Left colon (tissue), 2 donors: Measurements from ENCODE around the gene FAM153A. TPM values are rescaled to one million over a fixed set of nuclear protein-coding genes. Genes with fewer than 3 reads are reported as not detected.
"Not testable (repeated sequence)": the region's sequence is repeated elsewhere in the genome, so short reads cannot be mapped to it uniquely, and the experiment has no call there.

Source experiments
- ATAC-seq: fragments of 200-7000 bp; cut with Tn5 transposase; one replicate; pipeline ENCODE4 v1.9.1; 2020; ENCODE audit warnings: mild to moderate bottlenecking, moderate library complexity
- DNase-seq, 2 donors: peaks; one replicate each; pipeline ENCODE4 v3.0.0-alpha.2; 2020
- intact Hi-C, 2 donors: fragments of 100-400 bp; cut with DNase I in 1 of 2; cut with micrococcal nuclease in 1 of 2; formaldehyde crosslinking; loops; one replicate each; pipeline versions ENCODE4 v1.11.2 to v1.14.0; 2022; cut with DNase I, micrococcal nuclease
- total RNA-seq, 2 donors: library from RNA; stranded (reverse); fragmentation: NEBNext Ultra II Directional; extraction: Animal tissue kit (Norgen Biotek cat#: 25700); gene quantifications; one replicate each; pipeline ENCODE4 v1.2.1, GENCODE V29; 2021
- donor health status: DM: no; HTN: no; CAD: no.
- donor health status: DM: yes; HTN: yes; CAD: no.

FAM153A gene
- total RNA-seq, 2 donors from 2014 or later: 8.5 TPM; not detected in 1

GRCh38 chr5:177763737-177764508 is 18.8 kb downstream of the FAM153A start:
- DNase-seq (peak in 1 of 2 donors; percentile 50), ATAC-seq (peak; percentile 92)
- intact Hi-C loops: not testable (repeated sequence)

GRCh38 chr5:177760954-177761353 is 21.7 kb downstream of the FAM153A start:
- DNase-seq, intact Hi-C loops, ATAC-seq: not testable (repeated sequence)

GRCh38 chr5:177747354-177747753 is 35.3 kb downstream of the FAM153A start:
- intact Hi-C loops, DNase-seq, ATAC-seq: not testable (repeated sequence)

DNA sequence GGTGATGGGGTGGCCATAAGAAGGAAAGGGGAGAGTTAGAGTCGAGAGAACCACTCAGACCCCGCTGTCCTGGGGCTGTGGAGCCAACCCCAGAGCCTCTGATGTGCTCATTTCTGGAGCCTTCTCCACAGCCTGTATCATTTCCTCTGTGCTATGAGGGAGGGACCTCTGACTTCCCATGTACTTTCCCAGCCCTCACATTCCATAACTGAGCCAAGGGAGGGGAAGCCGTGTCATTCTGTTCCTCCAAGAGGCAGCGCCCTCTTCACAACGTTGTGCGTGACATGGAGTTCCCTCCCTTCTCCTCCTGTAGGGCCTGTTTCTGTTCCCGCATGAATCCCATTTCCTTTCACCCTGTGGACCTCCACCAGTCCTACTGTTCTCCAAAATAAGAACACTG is 57.8 kb downstream of the FAM153A start:
- DNase-seq, ATAC-seq, intact Hi-C loops: not testable (repeated sequence)

DNA sequence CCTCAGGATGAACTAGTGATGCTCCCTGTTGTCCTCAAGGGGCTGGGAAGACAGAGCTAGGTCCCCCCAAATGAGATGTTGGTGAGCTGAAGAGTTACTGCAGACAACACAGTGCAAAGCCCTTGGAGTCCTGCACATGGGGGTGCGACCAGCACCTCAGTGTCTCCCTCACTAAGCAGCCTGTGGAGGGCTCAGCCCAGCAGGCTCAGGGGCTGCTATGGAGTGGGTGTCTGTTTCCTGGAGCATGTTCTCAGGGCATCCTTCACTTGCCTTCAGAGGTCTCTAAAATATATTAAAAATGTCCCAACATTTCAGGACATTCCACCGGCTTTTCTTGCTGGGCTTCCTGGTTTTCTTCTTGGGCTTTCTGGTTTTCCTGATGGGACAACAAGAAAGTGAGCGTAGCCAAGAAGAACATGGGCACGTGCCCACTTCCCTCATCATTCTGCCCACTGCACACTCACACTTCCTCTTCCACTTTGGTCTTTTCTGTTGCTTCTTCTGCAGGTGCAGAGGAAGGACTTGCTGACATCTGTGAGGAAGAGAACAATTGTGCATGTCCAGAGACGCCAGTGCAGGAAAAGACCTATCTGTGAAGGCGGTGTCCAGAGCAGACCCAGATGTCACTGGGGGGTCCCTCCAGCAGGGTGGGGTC is 58.7 kb downstream of the FAM153A start:
- DNase-seq, ATAC-seq, intact Hi-C loops: not testable (repeated sequence)

DNA sequence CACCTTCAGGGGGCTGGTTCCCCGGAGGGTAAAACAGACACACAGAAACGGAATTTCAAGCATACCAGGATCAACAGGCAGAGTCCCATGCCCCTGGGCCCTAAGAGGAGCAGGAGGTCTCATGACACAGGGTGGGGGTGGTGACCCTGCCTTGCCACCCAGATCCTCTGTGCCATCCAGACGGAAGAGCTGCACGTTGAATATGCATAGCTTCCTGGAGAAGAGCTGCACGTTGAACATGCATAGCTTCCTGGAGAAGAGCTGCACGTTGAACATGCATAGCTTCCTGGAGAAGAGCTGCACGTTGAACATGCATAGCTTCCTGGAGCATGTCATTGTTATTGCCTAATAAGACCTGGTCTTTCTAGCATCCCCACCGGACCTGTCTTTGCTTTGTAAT is 59.9 kb downstream of the FAM153A start:
- ATAC-seq, intact Hi-C loops, DNase-seq: not testable (repeated sequence)

- ATAC-seq, intact Hi-C loops, DNase-seq: not testable (repeated sequence)
Measured at GRCh38 chr5:177719989-177720388, 62.7 kb downstream of the FAM153A start.

GRCh38 chr5:177715423-177715822 is 67.3 kb downstream of the FAM153A start:
- intact Hi-C loops, ATAC-seq: not testable (repeated sequence)

DNA sequence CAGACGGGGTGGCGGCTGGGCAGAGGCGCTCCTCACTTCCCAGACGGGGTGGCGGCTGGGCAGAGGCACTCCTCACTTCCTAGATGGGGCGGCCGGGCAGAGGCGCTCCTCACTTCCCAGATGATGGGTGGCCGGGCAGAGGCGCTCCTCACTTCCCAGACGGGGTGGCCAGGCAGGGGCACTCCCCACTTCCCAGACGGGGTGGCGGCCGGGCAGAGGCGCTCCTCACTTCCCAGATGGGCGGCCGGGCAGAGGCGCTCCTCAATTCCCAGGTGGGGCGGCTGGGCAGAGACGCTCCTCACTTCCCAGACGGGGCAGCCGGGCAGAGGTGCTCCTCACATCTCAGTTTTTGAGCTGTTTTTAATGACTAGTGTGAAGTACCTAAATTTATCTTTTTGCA is 86.6 kb downstream of the FAM153A start:
- ATAC-seq, DNase-seq, intact Hi-C loops: not testable (repeated sequence)

More at GRCh38 chr5:177715423-177715822, 67.3 kb downstream of the FAM153A start:
- not testable (repeated sequence) for DNase-seq

- ATAC-seq, intact Hi-C loops: not testable (repeated sequence)
Measured at GRCh38 chr5:177695356-177695930, 87.3 kb downstream of the FAM153A start.

GRCh38 chr5:177694518-177694835 is 88.2 kb downstream of the FAM153A start:
- intact Hi-C loops, DNase-seq: not testable (repeated sequence)
- peak; percentile 41 for ATAC-seq

More at GRCh38 chr5:177695356-177695930, 87.3 kb downstream of the FAM153A start:
- not testable (repeated sequence) for DNase-seq

- DNase-seq (peak; percentile 92), ATAC-seq (peak; percentile 98)
- intact Hi-C loops: not testable (repeated sequence)
Measured at GRCh38 chr5:177693671-177694517, 88.8 kb downstream of the FAM153A start.

DNA sequence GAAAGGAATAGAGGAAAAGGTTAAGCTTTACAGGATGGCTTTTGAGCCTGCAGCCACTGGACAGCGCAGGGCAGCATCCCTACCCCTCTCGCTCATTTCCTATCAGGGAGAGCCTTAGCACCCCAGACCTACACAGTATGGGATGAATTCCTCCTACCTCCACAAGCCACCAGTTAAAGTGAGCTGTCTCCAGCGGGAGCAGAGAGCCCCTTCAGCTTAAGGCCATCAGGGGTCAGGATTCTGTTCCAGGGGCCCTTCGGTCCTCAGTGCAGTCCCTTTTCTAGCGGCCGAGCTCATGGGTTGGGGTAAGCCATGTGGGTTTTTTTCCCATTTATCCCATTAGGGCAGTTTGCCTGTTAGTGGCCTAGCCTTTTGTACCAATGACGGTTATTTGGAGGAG is 89.7 kb downstream of the FAM153A start:
- intact Hi-C loops, ATAC-seq, DNase-seq: not testable (repeated sequence)

DNA sequence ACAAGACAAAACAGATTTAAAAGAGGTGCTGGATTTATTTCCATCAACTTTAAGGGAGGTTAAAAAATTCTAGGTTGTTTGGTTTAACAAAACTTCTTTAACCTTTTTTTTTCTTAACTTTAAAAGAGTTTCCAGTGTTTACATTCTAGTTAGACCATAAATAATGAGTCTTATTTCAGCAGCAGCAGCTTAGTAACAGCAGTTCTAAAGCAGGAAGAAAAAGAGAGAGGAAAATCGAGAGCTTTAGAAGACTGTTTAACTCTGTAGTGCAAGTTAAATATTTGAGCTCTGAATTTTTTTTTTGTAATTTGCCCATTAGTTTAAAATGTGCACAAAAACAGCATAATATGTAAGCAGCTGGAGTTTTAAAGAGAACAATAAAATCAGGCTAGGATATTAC is 90.2 kb downstream of the FAM153A start:
- DNase-seq, intact Hi-C loops, ATAC-seq: not testable (repeated sequence)

DNA sequence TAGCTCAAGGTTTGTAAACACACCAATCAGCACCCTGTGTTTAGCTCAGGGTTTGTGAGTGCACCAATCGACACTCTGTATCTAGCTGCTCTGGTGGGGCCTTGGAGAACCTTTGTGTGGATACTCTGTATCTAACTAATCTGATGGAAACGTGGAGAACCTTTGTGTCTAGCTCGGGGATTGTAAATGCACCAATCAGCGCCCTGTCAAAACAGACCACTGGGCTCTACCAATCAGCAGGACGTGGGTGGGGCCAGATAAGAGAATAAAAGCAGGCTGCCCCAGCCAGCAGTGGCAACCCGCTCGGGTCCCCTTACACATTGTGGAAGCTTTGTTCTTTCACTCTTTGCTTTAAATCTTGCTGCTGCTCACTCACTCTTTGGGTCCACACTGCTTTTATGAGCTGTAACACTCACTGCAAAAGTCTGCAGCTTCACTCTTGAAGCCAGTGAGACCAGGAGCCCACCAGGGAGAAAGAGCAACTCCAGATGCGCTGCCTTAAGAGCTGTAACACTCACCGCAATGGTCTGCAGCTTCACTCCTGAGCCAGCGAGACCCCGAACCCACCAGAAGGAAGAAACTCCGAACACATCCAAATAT is 93.6 kb downstream of the FAM153A start:
- DNase-seq, intact Hi-C loops, ATAC-seq: not testable (repeated sequence)

GRCh38 chr5:177688091-177688490 is 94.6 kb downstream of the FAM153A start:
- ATAC-seq, DNase-seq, intact Hi-C loops: not testable (repeated sequence)

- ATAC-seq: peak; percentile 94
- DNase-seq, intact Hi-C loops: not testable (repeated sequence)
Measured at GRCh38 chr5:177681920-177682319, 100.8 kb downstream of the FAM153A start.
